Activated naive CD4-positive, alpha-beta T cell treated with anti-CD3 and anti-CD28 coated beads, Interleukin-2, amount 50 U/mL, for 16 hours (primary cell): Measurements from ENCODE around the gene SLC25A26.
"Not testable (repeated sequence)": the region's sequence is repeated elsewhere in the genome, so short reads cannot be mapped to it uniquely, and the experiment has no call there.

Experiments used
- DNase-seq: peaks from one replicate; pipeline ENCODE4 v3.0.0-alpha.2; 2020

The SLC25A26 gene

GRCh38 chr3:66271231-66271630 lies 50.4 kb downstream of the SLC25A26 start:
- no peak for DNase-seq

DNA sequence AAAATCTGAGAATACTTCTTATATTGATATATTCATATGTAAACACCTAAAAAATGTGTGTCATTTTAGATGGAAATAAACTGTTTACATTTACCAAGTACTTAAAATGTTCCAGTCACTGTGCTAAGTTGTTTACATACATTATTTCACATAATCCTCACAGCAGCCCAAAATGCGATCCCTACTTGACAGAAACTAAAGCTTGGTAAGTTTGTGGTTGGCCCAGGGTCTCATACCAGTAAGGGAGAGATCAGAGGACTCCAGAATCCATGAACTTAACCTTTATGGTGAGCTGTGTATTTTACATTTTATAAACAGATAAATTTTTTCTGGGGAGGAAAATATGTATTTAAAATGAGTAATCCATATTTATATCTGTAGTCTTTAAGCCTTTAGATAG lies 51.2 kb downstream of the SLC25A26 start:
- DNase-seq: no peak

DNA sequence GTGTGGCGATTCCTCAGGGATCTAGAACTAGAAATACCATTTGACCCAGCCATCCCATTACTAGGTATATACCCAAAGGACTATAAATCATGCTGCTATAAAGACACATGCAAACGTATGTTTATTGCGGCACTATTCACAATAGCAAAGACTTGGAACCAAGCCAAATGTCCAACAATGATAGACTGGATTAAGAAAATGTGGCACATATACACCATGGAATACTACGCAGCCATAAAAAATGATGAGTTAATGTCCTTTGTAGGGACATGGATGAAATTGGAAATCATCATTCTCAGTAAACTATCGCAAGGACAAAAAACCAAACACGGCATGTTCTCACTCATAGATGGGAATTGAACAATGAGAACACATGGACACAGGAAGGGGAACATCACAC lies 54.0 kb downstream of the SLC25A26 start:
- DNase-seq: not testable (repeated sequence)

GRCh38 chr3:66276705-66277274 lies 56.0 kb downstream of the SLC25A26 start:
- peak; percentile 43 for DNase-seq

DNA sequence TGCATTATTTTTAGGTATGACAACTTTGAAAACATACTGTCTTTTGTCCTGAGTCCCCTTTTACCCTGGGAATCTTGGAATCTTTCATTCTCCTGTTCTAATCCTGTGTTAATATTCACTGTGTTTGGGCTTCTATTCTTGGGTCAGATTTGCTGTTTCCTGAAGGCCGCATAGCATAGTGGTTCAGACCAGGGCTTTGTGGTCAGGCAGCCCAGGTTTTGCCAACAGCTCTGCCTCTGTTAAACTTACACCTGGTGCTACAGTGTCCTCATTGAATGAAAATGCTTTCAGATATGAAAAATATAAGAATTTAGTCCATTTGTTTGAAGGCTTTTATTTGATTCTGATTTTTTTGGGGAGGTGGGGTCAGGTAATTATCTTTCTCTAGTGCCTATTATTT lies 58.4 kb downstream of the SLC25A26 start:
- no peak for DNase-seq

- DNase-seq: no peak
Observed at GRCh38 chr3:66280304-66280703, 59.5 kb downstream of the SLC25A26 start.

DNA sequence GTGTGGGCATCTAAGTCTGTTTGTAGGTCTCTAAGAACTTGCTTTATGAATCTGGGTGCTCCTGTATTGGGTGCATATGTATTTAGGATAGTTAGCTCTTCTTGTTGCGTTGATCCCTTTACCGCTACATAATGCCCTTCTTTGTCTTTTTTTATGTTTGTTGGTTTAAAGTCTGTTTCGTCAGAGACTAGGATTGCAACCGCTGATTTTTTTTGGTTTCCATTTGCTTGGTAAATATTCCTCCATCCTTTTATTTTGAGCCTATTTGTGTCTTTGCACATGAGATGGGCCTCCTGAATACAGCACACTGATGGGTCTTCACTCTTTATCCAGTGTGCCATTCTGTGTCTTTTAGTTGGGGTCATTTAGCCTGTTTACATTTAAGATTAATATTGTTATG lies 71.1 kb downstream of the SLC25A26 start:
- not testable (repeated sequence) for DNase-seq

GRCh38 chr3:66297260-66297873 lies 76.6 kb downstream of the SLC25A26 start:
- DNase-seq: no peak

- DNase-seq: no peak
Observed at GRCh38 chr3:66297900-66298299, 77.1 kb downstream of the SLC25A26 start.

GRCh38 chr3:66298591-66298990 lies 77.8 kb downstream of the SLC25A26 start:
- DNase-seq: no peak

- DNase-seq: not testable (repeated sequence)
Observed at GRCh38 chr3:66299085-66299484, 78.3 kb downstream of the SLC25A26 start.

GRCh38 chr3:66299891-66300290 lies 79.1 kb downstream of the SLC25A26 start:
- DNase-seq: no peak

DNA sequence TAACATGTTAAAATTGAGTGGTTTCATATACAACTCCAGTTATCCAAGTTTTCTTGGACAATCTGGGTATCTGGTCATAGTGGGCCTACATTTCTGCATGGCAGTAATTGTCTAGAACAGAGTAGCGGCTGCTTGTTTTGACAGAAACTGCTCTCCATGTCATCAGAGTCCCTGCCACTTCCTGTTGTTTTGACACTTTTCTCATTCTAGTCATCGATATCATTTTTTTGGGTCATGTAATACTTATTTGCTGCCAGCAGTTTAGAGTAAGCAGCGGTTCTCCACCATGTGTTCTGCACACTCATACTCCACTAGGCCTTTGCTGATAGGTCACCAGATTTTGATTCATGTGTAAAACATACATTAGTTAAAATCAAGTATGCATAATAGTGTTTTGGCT lies 81.5 kb downstream of the SLC25A26 start:
- peak; percentile 18 for DNase-seq

- no peak for DNase-seq
Observed at GRCh38 chr3:66303491-66303901, 82.7 kb downstream of the SLC25A26 start.

DNA sequence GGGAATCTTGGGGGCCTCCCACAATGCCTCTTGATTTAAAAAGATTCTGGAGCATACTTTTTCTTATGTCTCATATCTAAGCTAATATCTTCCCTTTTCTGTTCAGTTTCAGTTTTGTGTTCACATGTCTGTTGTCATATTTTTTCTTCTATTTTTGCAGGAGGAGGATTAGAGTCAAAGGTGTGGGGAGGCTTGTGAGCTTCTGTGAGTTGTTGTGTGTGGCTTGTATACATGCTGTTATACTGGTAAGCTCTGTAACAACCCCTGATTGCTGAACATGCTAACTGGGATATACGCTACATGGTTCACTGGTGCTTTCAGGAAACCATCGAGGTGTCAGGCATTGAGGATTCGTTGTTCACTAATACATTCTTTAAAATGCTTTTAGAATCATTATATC lies 83.5 kb downstream of the SLC25A26 start:
- no peak for DNase-seq

DNA sequence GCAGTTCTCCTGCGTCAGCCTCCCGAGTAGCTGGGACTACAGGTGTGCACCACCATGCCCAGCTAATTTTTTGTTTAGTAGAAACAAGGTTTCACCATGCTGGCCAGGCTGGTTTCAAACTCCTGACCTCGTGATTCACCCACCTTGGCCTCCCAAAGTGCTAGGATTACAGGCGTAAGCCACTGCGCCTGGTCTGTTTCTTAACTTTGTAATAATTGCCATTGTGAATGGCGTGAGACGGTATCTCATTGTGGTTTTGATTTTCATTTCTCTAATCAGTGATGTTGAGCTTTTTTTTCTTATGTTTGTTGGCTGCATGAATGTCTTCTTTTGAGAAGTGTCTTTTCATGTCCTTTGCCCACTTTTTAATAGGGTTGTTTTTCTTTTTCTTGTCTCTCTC lies 85.3 kb downstream of the SLC25A26 start:
- DNase-seq: not testable (repeated sequence)

GRCh38 chr3:66306991-66307390 lies 86.2 kb downstream of the SLC25A26 start:
- DNase-seq: not testable (repeated sequence)

DNA sequence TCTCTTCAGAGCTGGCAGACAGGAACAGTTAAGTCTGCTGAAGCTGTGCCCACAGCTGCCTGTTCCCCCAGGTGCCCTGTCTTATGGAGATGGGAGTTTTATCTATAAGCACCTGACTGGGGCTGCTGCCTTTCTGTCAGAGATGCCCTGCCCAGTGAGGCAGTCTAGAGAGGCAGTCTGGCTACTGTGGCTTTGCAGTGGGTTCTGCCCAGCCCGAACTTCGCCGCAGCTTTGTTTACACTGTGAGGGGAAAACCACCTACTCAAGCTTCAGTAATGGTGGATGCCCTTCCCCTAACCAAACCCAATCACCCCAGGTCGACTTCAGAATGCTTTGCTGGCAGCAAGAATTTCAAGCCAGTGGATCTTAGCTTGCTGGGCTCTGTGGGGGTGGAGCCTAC lies 91.2 kb downstream of the SLC25A26 start:
- DNase-seq: no peak

GRCh38 chr3:66314455-66314854 lies 93.7 kb downstream of the SLC25A26 start:
- no peak for DNase-seq

GRCh38 chr3:66317750-66318376 lies 97.1 kb downstream of the SLC25A26 start:
- DNase-seq: no peak

- DNase-seq: no peak
Observed at GRCh38 chr3:66320390-66320789, 99.6 kb downstream of the SLC25A26 start.

- DNase-seq: no peak
Observed at GRCh38 chr3:66322436-66322835, 101.6 kb downstream of the SLC25A26 start.

- no peak for DNase-seq
Observed at GRCh38 chr3:66326340-66326739, 105.5 kb downstream of the SLC25A26 start.

DNA sequence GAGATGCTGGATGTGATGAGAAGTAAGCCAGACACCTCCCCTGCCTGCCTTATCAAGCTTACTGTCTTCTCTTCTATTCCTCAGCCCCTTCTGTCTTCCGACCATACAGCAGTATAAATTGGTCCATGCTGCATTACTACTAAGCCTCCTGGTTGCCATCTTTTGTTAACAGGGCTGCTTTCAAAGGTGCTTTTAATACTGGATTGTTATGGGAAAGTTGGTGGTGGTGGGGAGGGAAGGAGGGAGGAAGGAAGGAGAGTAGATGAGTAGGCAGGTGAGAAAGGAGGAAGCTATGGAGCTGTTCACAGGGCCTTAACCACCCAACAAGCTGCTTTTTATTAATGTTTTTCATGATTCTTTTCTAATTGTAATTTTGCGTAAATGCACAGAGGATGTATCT lies 114.9 kb downstream of the SLC25A26 start:
- DNase-seq: no peak

GRCh38 chr3:66336333-66336766 lies 115.5 kb downstream of the SLC25A26 start:
- DNase-seq: no peak
